Nephron (organoid): ENCODE results near the gene PADI1.

Experiments
- H3K27ac Mint-ChIP-seq, 3 experiments: 2 replicates each; pipeline ENCODE4 v1.8.0; 2020; ENCODE audit warnings: mixed read lengths in 3 of 3, mild to moderate bottlenecking in 2 of 3, moderate library complexity in 1 of 3
- H3K27me3 Mint-ChIP-seq: 2 replicates; pipeline ENCODE4 v1.8.0; 2021; ENCODE audit warnings: low read depth, mild to moderate bottlenecking, moderate library complexity, mixed read lengths
- H3K36me3 Mint-ChIP-seq: 2 replicates; pipeline ENCODE4 v1.8.0; 2020; ENCODE audit warnings: low read depth, mixed read lengths
- H3K4me1 Mint-ChIP-seq: 2 replicates; pipeline ENCODE4 v1.8.0; 2020; ENCODE audit warnings: mixed read lengths
- H3K4me3 Mint-ChIP-seq, 3 experiments: 2 replicates each; pipeline ENCODE4 v1.8.0; 2020; ENCODE audit warnings: mild to moderate bottlenecking in 3 of 3, mixed read lengths in 3 of 3, moderate library complexity in 2 of 3
- H3K9me3 Mint-ChIP-seq: 2 replicates; pipeline ENCODE4 v1.8.0; 2020; ENCODE audit warnings: mixed read lengths
- CTCF ChIP-seq, 3 experiments: fragments of 200-600 bp; sonication (generic); IDR thresholded peaks; one replicate each; pipeline ENCODE4 v1.5.0; 2021; ENCODE audit warnings: antibody characterized with exemption in 3 of 3; ENCODE audit not compliant: unreplicated experiment in 3 of 3

Gene PADI1

GRCh38 chr1:17201201-17202021 is 3.5 kb upstream of the PADI1 start:
- Mint-ChIP-seq H3K4me3 (no peak overlapping the region), H3K27me3 (peaks cover 13% of the 10 kb centered on the region), H3K4me1 (peaks cover 17% of the 10 kb centered on the region), H3K9me3 (no peaks in the 10 kb centered on the region), H3K27ac (peak overlapping the region; percentile 88 to 97 (median 96)), H3K36me3 (no peaks in the 10 kb centered on the region)
- TF ChIP-seq CTCF (IDR thresholded peaks at IDR 0.05; ENCODE audit: unreplicated experiment in 3 of 3): no peak

GRCh38 chr1:17205652-17206051 is 724 bp downstream of the PADI1 start:
- H3K9me3 Mint-ChIP-seq: no peaks in the 10 kb centered on the region
- H3K4me1 Mint-ChIP-seq: peaks cover 19% of the 10 kb centered on the region
- H3K36me3 Mint-ChIP-seq: no peaks in the 10 kb centered on the region
- no peak for TF ChIP-seq CTCF (IDR thresholded peaks at IDR 0.05; ENCODE audit: unreplicated experiment in 3 of 3)
- H3K27me3 Mint-ChIP-seq: peaks cover 13% of the 10 kb centered on the region
- H3K27ac Mint-ChIP-seq: peak overlapping the region in 1 of 3 experiments; percentile 25
- no peak overlapping the region for H3K4me3 Mint-ChIP-seq

- peaks cover 14% of the 10 kb centered on the region for H3K4me1 Mint-ChIP-seq
- no peak for TF ChIP-seq CTCF (IDR thresholded peaks at IDR 0.05; ENCODE audit: unreplicated experiment in 3 of 3)
- peaks cover 13% of the 10 kb centered on the region for H3K27me3 Mint-ChIP-seq
- no peak overlapping the region for H3K4me3 Mint-ChIP-seq
- peak overlapping the region in 1 of 3 experiments; percentile 25 for H3K27ac Mint-ChIP-seq
- no peaks in the 10 kb centered on the region for H3K36me3 Mint-ChIP-seq
- H3K9me3 Mint-ChIP-seq: no peaks in the 10 kb centered on the region
Observed at GRCh38 chr1:17206196-17206595, 1.3 kb downstream of the PADI1 start.

- H3K4me3 Mint-ChIP-seq: no peak overlapping the region
- no peaks in the 10 kb centered on the region for H3K36me3 Mint-ChIP-seq
- no peaks in the 10 kb centered on the region for H3K9me3 Mint-ChIP-seq
- no peak for TF ChIP-seq CTCF (IDR thresholded peaks at IDR 0.05; ENCODE audit: unreplicated experiment in 3 of 3)
- H3K27ac Mint-ChIP-seq: peak overlapping the region in 1 of 3 experiments; percentile 56
- peaks cover 9% of the 10 kb centered on the region for H3K4me1 Mint-ChIP-seq
- peaks cover 13% of the 10 kb centered on the region for H3K27me3 Mint-ChIP-seq
Observed at GRCh38 chr1:17207046-17207445, 2.1 kb downstream of the PADI1 start.

GRCh38 chr1:17207540-17207939 is 2.6 kb downstream of the PADI1 start:
- H3K27me3 Mint-ChIP-seq: peaks cover 13% of the 10 kb centered on the region
- H3K4me3 Mint-ChIP-seq: no peak overlapping the region
- H3K27ac Mint-ChIP-seq: no peak overlapping the region
- peaks cover 13% of the 10 kb centered on the region for H3K4me1 Mint-ChIP-seq
- H3K36me3 Mint-ChIP-seq: no peaks in the 10 kb centered on the region
- no peak for TF ChIP-seq CTCF (IDR thresholded peaks at IDR 0.05; ENCODE audit: unreplicated experiment in 3 of 3)
- H3K9me3 Mint-ChIP-seq: no peaks in the 10 kb centered on the region

GRCh38 chr1:17207966-17208418 is 3.1 kb downstream of the PADI1 start:
- peaks cover 13% of the 10 kb centered on the region for H3K27me3 Mint-ChIP-seq
- peaks cover 18% of the 10 kb centered on the region for H3K4me1 Mint-ChIP-seq
- no peak for TF ChIP-seq CTCF (IDR thresholded peaks at IDR 0.05; ENCODE audit: unreplicated experiment in 3 of 3)
- H3K9me3 Mint-ChIP-seq: no peaks in the 10 kb centered on the region
- no peak overlapping the region for H3K4me3 Mint-ChIP-seq
- H3K27ac Mint-ChIP-seq: no peak overlapping the region
- no peaks in the 10 kb centered on the region for H3K36me3 Mint-ChIP-seq
